Prostate gland (tissue), 2 donors: ENCODE results near the gene ZNF135. TPM values are rescaled to one million over a fixed set of nuclear protein-coding genes. Genes with fewer than 3 reads are reported as not detected.

Experiments
- DNase-seq: peaks from one replicate; pipeline ENCODE4 v3.0.0-alpha.2; 2019; ENCODE audit warnings: low spot score
- H3K27ac ChIP-seq, 2 donors: fragments of 200-600 bp; sonication (generic); 2 replicates each; pipeline ENCODE4 v1.5.1; 2017 to 2019
- H3K27me3 ChIP-seq: fragments of 200-600 bp; sonication (generic); replicated peaks from 2 replicates; pipeline ENCODE4 v1.5.1; 2019; ENCODE audit not compliant: insufficient read depth
- H3K36me3 ChIP-seq, 2 donors: fragments of 200-600 bp; sonication (generic); 1 replicate in 1 of 2; 2 replicates in 1 of 2; pipeline versions ENCODE4 v1.5.1 to v1.8.1; 2017 to 2019
- H3K4me1 ChIP-seq: fragments of 200-600 bp; sonication (generic); replicated peaks from 2 replicates; pipeline ENCODE4 v1.5.1; 2019
- H3K4me3 ChIP-seq, 2 donors: fragments of 200-600 bp; sonication (generic); 2 replicates each; pipeline ENCODE4 v1.5.1; 2017 to 2019
- H3K9me3 ChIP-seq: fragments of 200-600 bp; sonication (generic); 2 replicates; pipeline ENCODE4 v1.5.1; 2017
- CTCF ChIP-seq, 4 experiments: fragments of 200-600 bp in 2 of 4; fragments of 450-650 bp in 2 of 4; sonication (generic) in 2 of 4; IDR thresholded peaks; 1 replicate in 3 of 4; 2 replicates in 1 of 4; pipeline ENCODE4 v1.5.1; 2016 to 2019; ENCODE audit warnings: antibody characterized with exemption in 4 of 4, mild to moderate bottlenecking in 2 of 4, moderate library complexity in 2 of 4
- POLR2A ChIP-seq: fragments of 450-650 bp; IDR thresholded peaks from one replicate; pipeline ENCODE4 v1.6.1; 2016; ENCODE audit warnings: antibody characterized with exemption, mild to moderate bottlenecking
- POLR2AphosphoS5 ChIP-seq: sonication (generic); formaldehyde crosslinking; IDR thresholded peaks from one replicate; pipeline ENCODE4 v1.6.1; 2017; ENCODE audit warnings: antibody characterized with exemption
- WGBS: methylation state at CpG from one replicate; pipeline ENCODE4 v1.1.5; 2018; 5-methylcytosine and 5-hydroxymethylcytosine counted together
- intact Hi-C: fragments of 100-400 bp; cut with DNase I; formaldehyde crosslinking; loops from one replicate; pipeline ENCODE4 v1.14.2; 2022
- total RNA-seq, 2 donors: library from RNA; depleted of rRNA; stranded (reverse); fragments of >200 nt; gene quantifications; one replicate each; pipeline ENCODE4 v1.1.0, GENCODE V29; 2016

Gene ZNF135
- total RNA-seq, 2 donors from 2014 or later, result 13.4 to 19.3 TPM

GRCh38 chr19:58054901-58055874, 3.9 kb upstream of the ZNF135 start:
- Histone ChIP-seq H3K27ac (no peak overlapping the region), H3K4me3 (peak overlapping the region in 1 of 2 donors; percentile 12), H3K4me1 (no peaks in the 10 kb centered on the region), H3K9me3 (no peaks in the 10 kb centered on the region), H3K27me3 (no peaks in the 10 kb centered on the region), H3K36me3 (no peaks in the 10 kb centered on the region)
- WGBS, result 36% methylated on average over 37 of the region's 37 CpGs
- no peak for TF ChIP-seq CTCF (IDR thresholded peaks at IDR 0.05)
- TF ChIP-seq POLR2AphosphoS5, result no peak
- no peak for TF ChIP-seq POLR2A
- no peak for DNase-seq
- intact Hi-C loops, result no loop called here

- TF ChIP-seq POLR2AphosphoS5, result no peak
- no peak for TF ChIP-seq POLR2A
- TF ChIP-seq CTCF (IDR thresholded peaks at IDR 0.05), result no peak
- Histone ChIP-seq H3K9me3 (no peaks in the 10 kb centered on the region), H3K4me1 (no peaks in the 10 kb centered on the region), H3K27me3 (no peaks in the 10 kb centered on the region), H3K27ac (no peak overlapping the region), H3K4me3 (no peak overlapping the region), H3K36me3 (no peaks in the 10 kb centered on the region)
- intact Hi-C loops, result no loop called here
- no peak for DNase-seq
- 90% methylated on average over 8 of the region's 8 CpGs for WGBS
These were observed 2.8 kb upstream of the ZNF135 start for GRCh38 chr19:58056261-58056660.

- 96% methylated on average over 8 of the region's 8 CpGs for WGBS
- H3K4me1 ChIP-seq, result no peaks in the 10 kb centered on the region
- no peak for DNase-seq
- H3K36me3 ChIP-seq, result no peaks in the 10 kb centered on the region
- no peak overlapping the region for H3K27ac ChIP-seq
- H3K9me3 ChIP-seq, result no peaks in the 10 kb centered on the region
- no peak overlapping the region for H3K4me3 ChIP-seq
- intact Hi-C loops, result no loop called here
- TF ChIP-seq POLR2A (no peak), POLR2AphosphoS5 (no peak), CTCF (IDR thresholded peaks at IDR 0.05) (no peak)
- no peaks in the 10 kb centered on the region for H3K27me3 ChIP-seq
These were observed 2.2 kb upstream of the ZNF135 start for GRCh38 chr19:58056861-58057260.

GRCh38 chr19:58058467-58058866, 615 bp upstream of the ZNF135 start:
- WGBS, result 84% methylated on average over 13 of the region's 13 CpGs
- no peak for DNase-seq
- intact Hi-C loops, result no loop called here
- H3K9me3 ChIP-seq, result no peaks in the 10 kb centered on the region
- H3K36me3 ChIP-seq, result peaks cover 0 to 7% of the 10 kb centered on the region in 2 donors
- peak overlapping the region; percentile 60 to 73 for H3K4me3 ChIP-seq
- TF ChIP-seq CTCF (IDR thresholded peaks at IDR 0.05), result no peak
- no peak for TF ChIP-seq POLR2A
- no peak for TF ChIP-seq POLR2AphosphoS5
- H3K27ac ChIP-seq, result peak overlapping the region; percentile 86 to 90
- H3K27me3 ChIP-seq, result no peaks in the 10 kb centered on the region
- H3K4me1 ChIP-seq, result no peaks in the 10 kb centered on the region

- DNase-seq, result no peak
- Histone ChIP-seq H3K36me3 (peaks cover 0 to 7% of the 10 kb centered on the region in 2 donors), H3K9me3 (no peaks in the 10 kb centered on the region), H3K27ac (peak overlapping the region; percentile 86 to 90), H3K4me3 (peak overlapping the region; percentile 60 to 73), H3K27me3 (no peaks in the 10 kb centered on the region), H3K4me1 (no peaks in the 10 kb centered on the region)
- WGBS, result 13% methylated on average over 18 of the region's 28 CpGs
- TF ChIP-seq CTCF (IDR thresholded peaks at IDR 0.05) (no peak), POLR2AphosphoS5 (no peak), POLR2A (no peak)
- intact Hi-C loops, result no loop called here
These were observed 593 bp downstream of the ZNF135 start for GRCh38 chr19:58059671-58060078.
